Panc1 (cell line): ENCODE data around the gene EPS8L2. TPM values are rescaled to one million over a fixed set of nuclear protein-coding genes. Genes with fewer than 3 reads are reported as not detected.

Experiments used
- ATAC-seq: fragments of 200-7000 bp; cut with Tn5 transposase; 2 replicates; pipeline ENCODE4 v1.9.1; 2020; ENCODE audit warnings: mild to moderate bottlenecking, moderate library complexity
- BruUV-seq: library from RNA; stranded (reverse); fragments of 400-500 nt; replicated peaks from 2 replicates; lab custom pipeline; 2021; lab: Mats Ljungman, UMichigan
- CTCF ChIA-PET: fragments of 300-600 bp; sonication (Branson Sonifier 250); formaldehyde crosslinking; loops from one replicate; lab custom pipeline; 2022; ENCODE audit warnings: antibody characterized with exemption; lab: Charles Lee
- POLR2A ChIA-PET: fragments of 300-600 bp; sonication (Branson Sonifier 250); formaldehyde crosslinking; loops from one replicate; lab custom pipeline; 2022; ENCODE audit warnings: antibody characterized with exemption; lab: Charles Lee
- DNase-seq: peaks from one replicate; pipeline ENCODE4 v3.0.0-alpha.2; 2010; ENCODE audit warnings: low read depth, low spot score
- H3K27ac ChIP-seq: 2 replicates; pipeline ENCODE4 v1.5.1; 2011; ENCODE audit warnings: mild to moderate bottlenecking, low read length, inconsistent platforms
- H3K27me3 ChIP-seq: fragments of 200-500 bp; sonication (Bioruptor generic); 2 replicates; pipeline ENCODE4 v1.6.0; 2014; ENCODE audit warnings: low read length, inconsistent platforms; ENCODE audit not compliant: control insufficient read depth, insufficient read depth
- H3K36me3 ChIP-seq: fragments of 200-500 bp; sonication (Bioruptor generic); 2 replicates; pipeline ENCODE4 v1.5.1; 2014; ENCODE audit warnings: inconsistent platforms, mild to moderate bottlenecking, low read length, moderate library complexity; ENCODE audit not compliant: control insufficient read depth, insufficient read depth
- H3K4me1 ChIP-seq: 2 replicates; pipeline ENCODE4 v1.5.1; 2011; ENCODE audit warnings: inconsistent platforms, mild to moderate bottlenecking, low read length, moderate library complexity; ENCODE audit not compliant: control insufficient read depth, insufficient read depth
- H3K4me3 ChIP-seq, 2 experiments: 2 replicates each; pipeline ENCODE4 v1.5.1; 2011 to 2012; ENCODE audit warnings: low read depth in 2 of 2, low read length in 2 of 2, mild to moderate bottlenecking in 2 of 2, inconsistent platforms in 1 of 2, moderate library complexity in 1 of 2
- H3K9me3 ChIP-seq: fragments of 200-500 bp; sonication (Bioruptor generic); 2 replicates; pipeline ENCODE4 v1.5.1; 2014; ENCODE audit warnings: low read depth, mild to moderate bottlenecking, inconsistent platforms, low read length, moderate library complexity; ENCODE audit not compliant: control insufficient read depth, insufficient read depth
- CTCF ChIP-seq: fragments of 450-650 bp; IDR thresholded peaks from 2 replicates; pipeline ENCODE4 v1.5.1; 2017; ENCODE audit warnings: mild to moderate bottlenecking
- POLR2AphosphoS5 ChIP-seq: IDR thresholded peaks from 2 replicates; pipeline ENCODE4 v1.6.1; 2012; ENCODE audit warnings: mild to moderate bottlenecking, low read depth, low read length, moderate library complexity
- SIN3A ChIP-seq: IDR thresholded peaks from 2 replicates; pipeline ENCODE4 v1.6.1; 2012; ENCODE audit warnings: low read depth, mild to moderate bottlenecking, low read length, moderate library complexity, borderline replicate concordance; ENCODE audit not compliant: insufficient read depth
- TCF7L2 ChIP-seq: IDR thresholded peaks from 2 replicates; pipeline ENCODE4 v1.6.1; 2011; ENCODE audit warnings: mild to moderate bottlenecking, low read depth, low read length, inconsistent platforms
- in situ Hi-C: cut with HindIII; loops from 2 replicates; pipeline ENCODE4 v1.10.0; 2016; ENCODE audit warnings: low sequenced_read_pairs, low pct_unique_long_range_greater_than_20kb
- intact Hi-C: fragments of 100-400 bp; cut with micrococcal nuclease; formaldehyde crosslinking; loops from one replicate; pipeline ENCODE4 v1.10.0; 2022; ENCODE audit not compliant: unreplicated experiment
- total RNA-seq: library from RNA; stranded (reverse); gene quantifications from one replicate; pipeline ENCODE4 v1.2.1, GENCODE V29; 2021; ENCODE audit not compliant: unreplicated experiment

The EPS8L2 gene
- total RNA-seq, 1 experiment from 2014 or later, result 256 TPM

- TF ChIP-seq SIN3A (no peak), POLR2AphosphoS5 (peak; percentile 16), TCF7L2 (peak; percentile 94), CTCF (no peak)
- no peak overlapping the region for H3K27ac ChIP-seq
- H3K9me3 ChIP-seq, result no peaks in the 10 kb centered on the region
- POLR2A ChIA-PET, result interaction anchor here (0.6 to 1.3 kb wide), 2 partner anchors 16 to 565 kb away, joined by 3 to 5 read pairs; partner anchors contain the start of gene TALDO1
- peaks cover 3% of the 10 kb centered on the region; the same call in 1 of the 2 replicates for H3K36me3 ChIP-seq
- H3K4me1 ChIP-seq, result peaks cover 25% of the 10 kb centered on the region
- ATAC-seq, result peak; percentile 16
- H3K4me3 ChIP-seq, result no peak overlapping the region
- intact Hi-C loops (loop anchor here (2.0 kb wide), 1 partner anchor 67 kb away; no protein-coding TSS in a partner anchor), in situ Hi-C loops (no loop called here)
- BruUV-seq, result no TSS peak
- DNase-seq, result no peak
- no peaks in the 10 kb centered on the region for H3K27me3 ChIP-seq
- CTCF ChIA-PET, result interaction anchor here (0.6 to 0.7 kb wide), 3 partner anchors 24 to 202 kb away, joined by 3 to 6 read pairs (median 3); no protein-coding TSS in a partner anchor
These were observed 57.7 kb downstream of the EPS8L2 start for GRCh38 chr11:763549-764321.

GRCh38 chr11:764322-765024 is 58.4 kb downstream of the EPS8L2 start:
- no peak overlapping the region for H3K4me3 ChIP-seq
- no peak overlapping the region for H3K27ac ChIP-seq
- BruUV-seq, result no TSS peak
- peaks cover 6% of the 10 kb centered on the region; the same call in 1 of the 2 replicates for H3K36me3 ChIP-seq
- ChIA-PET POLR2A (interaction anchor here (0.6 kb wide), 1 partner anchor 564 kb away, joined by 5 read pairs; no protein-coding TSS in a partner anchor), CTCF (no interaction called here)
- no peak for DNase-seq
- intact Hi-C loops, result loop anchor here (2.0 kb wide), 1 partner anchor 68 kb away; no protein-coding TSS in a partner anchor
- TF ChIP-seq POLR2AphosphoS5 (peak; percentile 76), CTCF (no peak), SIN3A (0 out of 2 replicates have a peak, but pooled peaks have one; percentile 21)
- H3K27me3 ChIP-seq, result no peaks in the 10 kb centered on the region
- ATAC-seq, result peak; percentile 5; the same call in 1 of the 2 replicates
- in situ Hi-C loops, result no loop called here
- H3K4me1 ChIP-seq, result peaks cover 25% of the 10 kb centered on the region
- H3K9me3 ChIP-seq, result no peaks in the 10 kb centered on the region
